HG03159 (cell line): ENCODE results near the gene FBXO45.
"Not testable (repeated sequence)": the region's sequence is repeated elsewhere in the genome, so short reads cannot be mapped to it uniquely, and the experiment has no call there.

Experiments used
- ATAC-seq: cut with Tn5 transposase; IDR thresholded peaks from one replicate; pipeline ENCODE4 v1.9.1; 2021; ENCODE audit warnings: mild to moderate bottlenecking, moderate library complexity; ENCODE audit not compliant: unreplicated experiment

The FBXO45 gene, protein sequence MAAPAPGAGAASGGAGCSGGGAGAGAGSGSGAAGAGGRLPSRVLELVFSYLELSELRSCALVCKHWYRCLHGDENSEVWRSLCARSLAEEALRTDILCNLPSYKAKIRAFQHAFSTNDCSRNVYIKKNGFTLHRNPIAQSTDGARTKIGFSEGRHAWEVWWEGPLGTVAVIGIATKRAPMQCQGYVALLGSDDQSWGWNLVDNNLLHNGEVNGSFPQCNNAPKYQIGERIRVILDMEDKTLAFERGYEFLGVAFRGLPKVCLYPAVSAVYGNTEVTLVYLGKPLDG

DNA sequence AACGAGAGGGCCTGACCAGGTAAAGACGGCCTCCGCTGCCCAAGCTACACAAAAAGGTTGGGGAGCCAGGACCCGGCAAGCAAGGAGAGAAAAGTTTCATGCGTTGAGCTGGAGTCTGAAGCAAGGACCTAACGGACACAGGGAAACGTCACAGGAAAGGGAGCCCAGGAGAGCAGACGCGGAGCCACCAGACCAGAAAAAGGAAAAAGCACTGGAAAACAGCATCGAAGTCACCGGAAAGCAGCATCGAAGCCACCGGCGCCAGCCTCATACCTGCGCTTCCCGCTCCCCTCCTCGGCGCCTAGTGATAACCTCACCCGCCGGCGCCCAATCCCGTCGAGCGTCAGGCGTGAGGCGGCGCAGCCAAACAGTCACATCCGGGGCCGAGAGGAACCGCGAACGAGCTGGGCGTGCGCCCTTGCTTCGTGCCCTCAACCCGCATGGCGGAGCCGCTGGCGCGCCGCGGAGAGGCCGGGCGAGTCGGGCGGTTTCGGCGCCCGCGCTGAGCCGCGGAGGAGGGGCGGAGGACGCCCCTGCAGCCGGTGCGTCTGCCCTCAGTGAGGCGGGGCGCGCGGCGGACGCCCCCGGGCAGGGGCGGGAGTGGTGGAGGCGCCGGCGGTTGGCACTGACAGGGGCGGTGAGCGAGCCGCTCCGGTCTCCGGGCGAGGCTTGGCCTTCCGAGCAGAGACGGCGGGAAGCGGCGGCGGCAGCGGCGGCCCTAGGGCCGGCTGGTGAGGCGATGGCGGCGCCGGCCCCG is at the start of gene FBXO45, which contains the start of gene WDR53:
Gene FBXO45 (plus strand): TSS at position 415 of the 757 bp plus-strand sequence. CDS start 325 bp downstream, at position 740.
Gene WDR53 (minus strand): TSS at position 309 of the 757 bp plus-strand sequence. CDS start 7,079 bp downstream, outside the sequence.
- peak; percentile 94 for ATAC-seq

DNA sequence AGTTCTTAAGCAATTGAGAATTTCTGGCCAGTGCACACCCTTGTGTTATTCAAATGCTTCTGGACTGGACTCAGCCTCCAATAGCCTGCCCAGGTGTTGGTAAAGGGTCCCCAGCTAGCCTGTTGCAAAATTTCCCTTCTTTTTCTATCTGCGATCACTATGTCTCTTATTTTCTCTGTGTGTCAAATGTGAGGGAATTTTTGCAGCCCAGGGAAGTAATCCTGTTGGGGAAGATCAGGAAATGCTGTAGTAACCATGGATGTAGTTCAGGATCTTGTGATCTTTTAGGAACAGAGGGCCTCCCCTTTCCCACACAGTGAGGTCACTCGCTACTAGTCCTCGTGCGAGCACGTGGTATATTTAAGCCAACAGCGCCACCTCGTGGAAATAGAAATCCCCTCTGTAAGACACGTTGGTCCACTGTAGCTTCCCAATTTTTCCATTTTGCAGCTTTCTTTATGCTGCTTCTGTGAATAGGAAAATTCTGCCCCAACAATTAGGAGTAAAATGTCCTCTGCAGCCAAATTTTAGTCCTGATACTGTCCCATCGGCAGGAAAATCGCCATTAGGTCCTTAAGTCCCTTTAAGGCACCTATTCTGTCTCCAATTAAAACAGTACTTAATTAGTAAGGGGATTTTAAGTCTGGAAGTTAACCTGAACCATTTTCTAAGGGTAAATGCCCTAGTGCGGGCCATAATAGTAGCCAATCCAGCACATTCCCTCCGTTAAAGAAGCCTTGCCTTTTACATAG is 49.3 kb upstream of the FBXO45 start:
- no peak for ATAC-seq

DNA sequence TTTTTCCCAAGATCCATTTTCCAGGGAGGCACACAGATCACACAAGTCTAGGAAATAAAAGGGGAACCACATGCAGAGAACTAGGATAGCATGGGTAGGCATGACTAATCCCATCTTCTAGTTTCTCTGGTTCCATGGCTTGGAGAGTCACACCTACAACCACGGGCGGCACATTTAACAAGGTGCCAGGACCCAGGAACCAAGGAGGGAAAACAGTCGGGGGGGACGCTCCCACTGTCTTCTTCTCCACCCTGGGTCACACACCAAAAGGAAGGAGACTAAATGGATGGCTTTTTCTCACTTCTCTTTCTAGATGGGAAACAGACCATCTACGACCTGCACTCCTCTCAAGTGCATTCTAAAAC is 48.8 kb upstream of the FBXO45 start:
- ATAC-seq, result no peak

DNA sequence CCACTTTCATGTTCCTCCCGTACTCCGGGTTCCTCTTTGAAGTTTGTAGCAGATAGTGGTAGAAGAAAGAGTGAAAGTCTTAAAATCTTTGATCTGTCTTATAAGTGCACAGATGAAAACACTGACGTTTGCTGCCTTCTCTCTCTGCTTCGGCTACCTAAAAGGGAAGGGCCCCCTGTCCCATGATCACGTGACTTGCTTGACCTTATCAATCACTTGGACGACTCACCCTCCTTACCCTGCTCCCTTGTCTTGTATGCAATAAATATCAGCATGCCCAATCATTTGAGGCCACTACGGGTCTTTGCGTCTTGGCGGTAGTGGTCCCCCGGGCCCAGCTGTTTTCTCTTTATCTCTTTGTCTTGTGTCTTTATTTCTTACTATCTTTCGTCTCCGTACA is 47.2 kb upstream of the FBXO45 start:
- not testable (repeated sequence) for ATAC-seq

DNA sequence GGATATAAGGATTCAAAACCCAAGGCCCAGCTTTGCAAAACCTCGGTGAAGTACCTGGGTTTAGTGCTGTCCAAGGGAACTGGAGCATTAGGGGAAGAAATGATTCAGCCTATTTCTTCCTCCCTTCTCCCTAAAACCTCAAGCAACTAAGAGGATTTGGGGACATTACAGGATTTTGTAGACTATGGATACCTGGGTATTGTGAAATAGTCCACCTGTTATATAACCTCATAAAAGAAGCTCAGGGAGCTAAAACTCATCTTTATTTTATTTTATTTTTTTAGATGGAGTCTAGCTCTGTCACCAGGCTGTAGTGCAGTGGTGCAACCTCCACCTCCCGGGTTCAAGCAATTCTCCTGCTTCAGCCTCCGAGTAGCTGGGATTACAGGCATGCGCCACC is 44.6 kb upstream of the FBXO45 start:
- no peak for ATAC-seq

DNA sequence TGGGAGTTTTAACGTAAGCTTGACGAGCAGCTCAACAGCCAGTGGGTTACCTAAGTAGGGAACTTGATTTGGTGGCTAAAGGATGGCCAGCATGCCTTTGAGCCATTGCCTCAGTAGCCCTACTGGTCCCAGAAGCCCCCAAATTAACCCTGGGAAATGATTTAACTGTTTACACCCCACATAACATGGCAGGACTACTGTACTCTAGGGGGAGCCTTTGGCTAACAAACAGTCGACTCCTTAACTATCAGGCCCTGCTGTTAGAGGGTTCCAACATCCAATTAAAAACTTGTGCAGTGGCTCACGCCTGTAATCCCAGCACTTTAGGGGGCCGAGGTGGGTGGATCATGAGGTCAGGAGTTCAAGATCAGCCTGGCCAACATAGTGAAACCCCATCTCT is 43.9 kb upstream of the FBXO45 start:
- no peak for ATAC-seq

DNA sequence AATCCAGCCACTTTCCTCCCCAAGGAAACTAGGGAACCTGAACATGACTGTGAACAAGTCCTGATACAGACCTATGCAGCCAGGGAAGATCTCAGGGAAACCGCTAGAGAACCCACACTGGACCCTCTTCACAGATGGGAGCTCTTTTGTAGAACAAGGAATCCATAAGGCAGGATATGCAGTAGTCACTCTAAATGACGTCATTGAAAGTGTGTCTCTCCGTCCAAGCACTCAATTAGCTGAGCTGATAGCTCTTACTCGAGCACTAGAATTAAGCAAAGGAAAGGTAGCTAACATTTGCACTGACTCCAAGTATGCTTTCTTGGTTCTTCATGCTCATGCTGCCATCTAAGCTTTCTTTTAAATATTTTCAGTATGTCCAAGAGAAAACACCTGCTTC is 43.3 kb upstream of the FBXO45 start:
- no peak for ATAC-seq

DNA sequence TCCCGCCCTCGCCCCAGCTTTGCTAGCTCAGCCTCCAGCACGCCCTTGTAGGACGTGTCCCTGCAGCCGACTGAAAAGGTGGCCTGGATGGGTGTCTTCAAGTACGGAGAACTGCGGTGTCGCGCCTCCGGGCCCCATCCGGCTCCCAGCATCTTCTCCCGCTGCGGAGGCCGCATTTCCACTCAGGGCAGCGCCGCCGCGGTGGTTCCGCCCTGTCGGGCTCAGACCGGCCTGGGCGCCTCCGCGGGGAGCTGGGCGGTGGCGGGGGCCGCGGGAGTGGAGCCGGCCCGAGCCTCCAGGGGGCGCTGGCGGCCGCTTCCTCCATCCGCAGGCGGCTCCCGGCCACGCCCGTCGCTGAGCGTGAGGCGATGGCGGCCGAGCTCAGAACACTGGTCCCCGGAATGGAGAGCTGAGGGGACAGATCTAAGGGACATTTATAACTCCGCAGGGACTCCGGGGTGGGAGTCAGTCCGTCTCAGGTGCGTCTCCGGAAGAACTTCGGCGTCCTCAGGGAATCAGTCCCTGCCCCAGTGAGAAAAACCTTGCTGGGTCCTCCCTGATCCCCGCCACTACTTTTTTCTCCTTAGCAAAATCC is 39.7 kb upstream of the FBXO45 start:
- ATAC-seq, result peak; percentile 71

DNA sequence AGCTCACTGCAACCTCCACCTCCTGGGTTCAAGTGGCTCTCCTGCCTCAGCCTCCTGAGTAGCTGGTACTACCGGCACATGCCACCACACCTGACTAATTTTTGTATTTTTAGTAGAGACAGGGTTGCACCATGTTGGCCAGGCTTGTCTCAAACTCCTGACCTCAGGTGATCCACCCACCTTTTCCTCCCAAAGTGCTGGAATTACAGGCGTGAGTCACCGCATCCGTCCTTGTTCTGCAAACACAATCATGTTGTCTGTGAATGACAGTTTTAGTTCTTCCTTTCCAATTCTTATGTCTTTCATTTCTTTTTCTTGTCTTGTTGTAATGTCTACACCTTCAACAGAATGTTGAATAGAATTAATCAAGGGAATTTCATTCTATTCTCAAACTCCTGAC is 37.0 kb upstream of the FBXO45 start:
- no peak for ATAC-seq

DNA sequence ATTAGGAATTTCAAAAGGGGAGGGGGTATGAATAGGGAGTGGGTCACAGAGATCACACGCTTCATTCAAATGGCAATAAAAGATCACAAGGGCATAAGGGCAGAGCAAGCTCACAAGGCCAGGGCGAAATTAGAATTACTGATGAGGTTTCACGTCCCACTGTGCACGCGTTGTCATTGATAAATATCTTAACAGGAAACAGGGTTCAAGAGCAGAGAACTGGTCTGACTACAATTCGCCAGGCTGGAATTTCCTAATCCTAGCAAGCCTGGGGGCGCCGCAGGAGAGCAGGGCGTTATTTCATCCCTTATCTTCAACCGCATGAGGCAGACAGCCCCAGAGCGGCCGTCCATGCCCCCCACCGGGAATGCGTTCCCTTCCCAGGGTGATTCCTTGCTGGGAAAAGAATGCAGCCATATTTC is 35.2 kb upstream of the FBXO45 start:
- no peak for ATAC-seq

DNA sequence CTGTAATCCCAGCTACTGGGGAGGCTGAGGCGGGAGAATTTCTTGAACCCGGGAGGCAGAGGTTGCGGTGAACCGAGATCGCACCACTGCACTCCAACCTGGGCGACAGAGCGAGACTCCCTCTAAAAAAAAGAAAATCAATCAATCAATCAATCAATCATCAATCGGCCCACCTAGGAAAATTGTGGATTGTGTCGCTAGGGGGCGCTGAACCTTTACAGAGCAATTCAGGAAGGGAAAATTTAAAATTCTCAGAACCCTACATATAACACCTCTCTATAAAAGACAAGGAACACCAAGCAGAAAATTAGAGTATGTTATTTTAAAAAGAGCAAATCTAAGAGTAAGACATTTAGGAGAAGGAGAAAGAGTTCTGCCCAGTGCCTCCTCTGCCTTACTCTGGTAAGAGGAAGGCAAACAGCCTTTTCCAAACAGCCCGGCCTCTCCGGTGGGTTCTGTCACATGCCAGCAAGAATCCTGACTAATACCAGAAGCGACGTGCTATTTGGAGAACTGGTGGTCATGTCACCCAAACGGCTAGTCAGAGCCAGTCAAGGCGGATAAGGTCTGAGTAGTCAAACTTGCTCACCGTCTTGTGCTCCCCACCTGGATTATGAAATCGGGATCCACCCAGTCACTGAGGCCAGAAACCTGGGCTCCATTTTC is 31.0 kb upstream of the FBXO45 start:
- ATAC-seq, result no peak

DNA sequence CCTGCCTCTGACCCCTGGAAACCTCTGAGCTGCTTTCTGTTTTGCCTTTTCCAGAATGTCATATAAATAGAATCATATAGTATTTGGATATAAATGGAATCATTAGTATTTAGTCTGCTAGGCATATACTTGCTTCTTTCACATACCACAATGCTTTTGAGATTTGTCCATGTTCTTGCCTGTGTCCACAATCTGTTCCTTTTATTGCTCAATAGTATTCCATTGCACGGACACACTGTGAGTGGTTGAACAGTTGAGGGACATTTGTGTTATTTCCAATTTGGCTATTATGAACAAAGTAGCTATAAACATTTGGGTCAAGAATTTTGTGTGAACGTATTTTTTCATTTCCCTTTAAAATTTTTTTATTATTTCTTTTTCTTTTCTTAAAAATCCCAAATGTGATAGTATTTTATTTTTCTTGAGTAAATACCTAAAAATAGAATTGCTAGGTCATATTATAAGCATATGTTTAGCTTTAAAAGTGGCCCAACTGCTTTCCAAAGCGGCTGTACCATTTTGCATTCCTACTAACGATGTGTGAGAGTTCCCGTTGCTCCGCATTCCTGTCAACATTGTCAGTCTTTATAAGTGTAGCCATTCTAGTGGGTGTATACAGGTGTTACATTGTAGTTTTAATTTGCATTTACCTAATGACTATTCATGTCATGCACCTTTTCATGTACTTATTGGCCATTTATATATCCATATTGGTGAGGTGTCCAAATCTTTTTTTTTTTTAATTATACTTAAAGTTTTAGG is 26.6 kb upstream of the FBXO45 start:
- ATAC-seq, result no peak

DNA sequence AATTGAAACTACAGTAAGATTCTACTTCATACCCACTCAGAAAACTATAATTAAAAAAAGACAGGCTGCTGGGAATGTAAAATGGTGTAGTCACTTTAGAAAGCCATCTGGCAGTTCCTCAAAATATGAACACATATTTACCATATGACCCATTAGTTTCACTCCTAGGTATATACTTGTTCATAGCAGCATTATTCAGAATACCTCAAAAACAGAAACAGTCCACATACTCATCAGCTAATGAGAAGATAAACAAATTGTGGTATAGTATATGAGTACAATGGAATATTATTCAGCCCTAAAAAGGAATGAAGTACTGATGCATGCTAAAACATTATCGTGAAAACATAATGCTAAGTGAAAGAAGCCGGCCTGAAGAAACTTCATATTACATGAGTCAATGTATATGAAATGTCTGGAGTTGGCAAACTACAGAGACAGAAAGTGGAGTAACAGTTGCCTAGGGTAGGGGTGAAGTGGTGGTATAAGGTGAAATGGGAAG is 23.9 kb upstream of the FBXO45 start:
- no peak for ATAC-seq

DNA sequence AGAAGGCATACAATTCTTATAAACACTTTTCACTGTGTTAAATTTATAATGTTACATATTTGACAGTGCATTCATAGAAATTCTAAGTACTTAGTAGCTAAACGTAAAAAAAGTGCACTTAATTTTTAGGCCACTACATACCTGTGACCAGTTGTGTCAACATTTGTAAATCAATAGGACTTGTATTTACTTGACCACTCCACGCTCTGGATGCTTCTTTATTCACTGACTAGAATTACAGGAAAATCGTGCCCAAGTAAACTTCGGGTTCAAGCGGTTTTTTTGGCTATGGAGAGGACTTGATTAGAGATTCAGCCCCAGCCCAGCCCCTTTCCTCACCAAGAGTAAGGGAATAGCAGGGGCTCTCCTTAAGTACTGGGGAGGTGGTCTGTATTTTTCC is 21.9 kb upstream of the FBXO45 start:
- no peak for ATAC-seq

DNA sequence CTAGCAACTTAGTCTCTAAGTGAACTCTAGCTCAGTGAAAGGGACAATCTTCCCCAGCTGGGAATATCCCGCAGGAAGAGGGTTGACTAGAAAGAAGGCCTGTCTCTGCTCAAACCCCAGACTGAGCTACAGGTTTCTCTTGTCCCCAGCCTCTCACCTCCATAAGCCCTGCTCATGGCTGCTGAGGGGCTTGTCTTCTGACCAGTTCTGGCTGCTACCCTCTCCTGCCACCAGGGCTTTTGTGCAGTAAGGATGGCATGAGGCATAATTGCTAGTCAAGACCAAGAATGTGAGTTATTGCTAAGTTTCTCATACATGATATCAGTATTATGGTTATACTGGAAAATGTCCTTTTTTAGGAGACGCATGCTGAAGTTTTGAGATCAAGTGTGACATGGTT is 21.4 kb upstream of the FBXO45 start:
- ATAC-seq, result no peak

DNA sequence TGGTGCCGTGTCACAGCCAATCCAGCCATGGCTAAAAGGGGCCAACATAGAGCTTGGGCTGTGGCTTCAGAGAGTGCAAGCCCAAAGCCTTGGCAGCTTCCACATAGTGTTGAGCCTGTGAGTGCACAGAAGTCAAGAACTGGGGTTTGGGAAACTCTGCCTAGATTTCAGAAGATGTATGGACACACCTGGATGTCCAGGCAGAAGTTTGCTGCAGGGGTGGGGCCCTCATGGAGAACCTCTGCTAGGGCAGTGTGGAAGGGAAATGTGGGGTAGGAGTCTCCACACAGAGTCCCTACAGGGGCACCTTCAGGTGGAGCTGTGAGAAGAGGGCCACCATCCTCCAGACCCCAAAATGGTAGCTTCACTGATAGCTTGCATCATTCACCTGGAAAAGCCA is 19.1 kb upstream of the FBXO45 start:
- not testable (repeated sequence) for ATAC-seq

DNA sequence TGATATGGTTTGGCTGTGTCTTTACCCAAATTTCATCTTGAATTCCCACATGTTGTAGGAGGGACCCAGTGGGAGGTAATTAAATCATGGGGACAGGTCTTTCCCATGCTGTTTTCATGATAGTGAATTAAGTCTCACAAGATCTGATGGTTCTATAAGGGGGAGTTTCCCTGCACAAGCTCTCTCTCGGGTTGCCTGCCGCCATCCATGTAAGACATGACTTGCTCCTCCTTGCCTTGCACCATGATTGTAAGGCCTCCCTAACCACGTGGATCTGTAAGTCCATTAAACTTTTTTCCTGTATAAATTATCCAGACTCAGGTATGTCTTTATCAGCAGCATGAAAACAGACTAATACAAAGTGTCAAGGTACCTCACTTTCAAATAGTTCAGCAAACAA is 18.3 kb upstream of the FBXO45 start:
- not testable (repeated sequence) for ATAC-seq

DNA sequence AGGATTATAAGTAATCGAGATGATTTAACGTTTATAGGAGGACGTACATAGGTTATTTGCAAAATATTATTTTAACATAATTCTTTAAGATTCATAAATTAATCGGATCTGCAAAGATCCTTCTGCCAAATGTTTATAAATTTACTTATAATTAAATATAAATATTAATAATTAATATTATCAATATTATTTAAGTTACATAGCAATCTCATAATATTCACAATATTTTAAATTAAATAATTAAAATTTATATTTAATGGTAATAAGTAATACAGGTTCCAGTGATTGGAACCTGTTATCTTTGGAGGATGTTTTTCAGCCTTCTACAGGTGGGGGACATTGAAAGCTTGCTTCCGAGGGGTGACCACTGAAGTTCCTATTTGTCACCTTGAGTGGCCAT is 16.2 kb upstream of the FBXO45 start:
- ATAC-seq, result no peak

DNA sequence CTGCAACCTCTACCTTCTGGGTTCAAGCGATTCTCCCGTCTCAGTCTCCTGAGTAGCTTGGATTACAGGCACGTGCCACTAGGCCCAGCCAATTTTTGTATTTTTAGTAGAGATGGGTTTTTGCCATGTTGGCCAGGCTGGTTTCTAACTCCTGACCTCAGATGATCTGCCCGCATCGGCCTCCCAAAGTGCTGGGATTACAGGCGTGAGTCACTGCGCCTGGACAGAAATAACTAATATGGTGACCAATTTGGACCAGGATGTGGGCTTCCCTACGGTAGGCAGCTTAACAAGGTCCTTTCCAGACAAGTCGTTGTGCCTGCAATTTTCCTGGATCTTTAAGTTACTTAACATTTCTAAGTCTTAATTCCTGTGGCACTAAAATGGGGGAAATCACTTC is 14.9 kb upstream of the FBXO45 start:
- no peak for ATAC-seq

DNA sequence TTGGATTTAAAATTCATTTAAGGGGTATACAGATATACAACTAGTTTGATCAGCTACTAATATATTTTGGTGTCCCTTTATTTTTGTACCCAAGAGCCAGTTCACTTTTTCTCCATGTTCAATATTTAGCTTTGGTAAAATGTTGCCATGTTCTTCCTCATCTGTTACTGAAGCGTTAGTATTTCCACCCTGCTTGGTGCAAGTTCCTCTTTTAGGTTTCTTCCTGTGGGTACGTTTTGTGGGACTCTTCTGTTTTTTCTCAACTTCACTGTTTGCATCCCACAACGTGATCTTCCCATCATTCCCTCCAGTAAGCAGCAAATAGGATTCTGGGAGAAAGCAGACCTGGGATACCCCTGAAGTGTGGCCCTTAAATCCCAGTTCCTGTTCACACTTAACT is 14.3 kb upstream of the FBXO45 start:
- ATAC-seq, result no peak
